Activated CD4-positive, alpha-beta memory T cell treated with anti-CD3 and anti-CD28 coated beads for 36 hours (primary cell): Measurements from ENCODE around the gene ZHX3. TPM values are rescaled to one million over a fixed set of nuclear protein-coding genes. Genes with fewer than 3 reads are reported as not detected.

Experiments used
- CTCF ChIA-PET: fragments of 350-600 bp; sonication (Branson Sonifier 250); formaldehyde crosslinking; loops from one replicate; lab custom pipeline; 2021; ENCODE audit warnings: antibody characterized with exemption, inconsistent platforms; lab: Charles Lee
- POLR2A ChIA-PET: fragments of 350-600 bp; sonication (Branson Sonifier 250); formaldehyde crosslinking; loops from one replicate; lab custom pipeline; 2021; ENCODE audit warnings: antibody characterized with exemption; lab: Charles Lee
- DNase-seq: peaks from one replicate; pipeline ENCODE4 v3.0.0-alpha.2; 2020
- H3K27ac Mint-ChIP-seq: one replicate; pipeline ENCODE4 v1.8.0; 2021; ENCODE audit warnings: mixed read lengths
- H3K27me3 Mint-ChIP-seq: one replicate; pipeline ENCODE4 v1.8.0; 2021; ENCODE audit warnings: mixed read lengths
- H3K36me3 Mint-ChIP-seq: one replicate; pipeline ENCODE4 v1.8.0; 2021; ENCODE audit warnings: mixed read lengths
- H3K4me1 Mint-ChIP-seq: one replicate; pipeline ENCODE4 v1.8.0; 2021; ENCODE audit warnings: low read depth, mixed read lengths
- H3K4me3 Mint-ChIP-seq: one replicate; pipeline ENCODE4 v1.8.0; 2021; ENCODE audit warnings: mild to moderate bottlenecking, mixed read lengths
- H3K9me3 Mint-ChIP-seq: one replicate; pipeline ENCODE4 v1.8.0; 2021; ENCODE audit warnings: mixed read lengths
- intact Hi-C: fragments of 100-400 bp; cut with micrococcal nuclease; formaldehyde crosslinking; loops from one replicate; pipeline ENCODE4 v1.15.1; 2023
- total RNA-seq, 2 experiments: library from RNA; stranded (reverse); gene quantifications; one replicate each; pipeline ENCODE4 v1.2.3, GENCODE V29; 2021

ZHX3 gene
- total RNA-seq = 10 to 100 TPM in 1 of 2 experiments, 1 to 10 TPM in 1; 9.4 to 11.3 TPM

DNA sequence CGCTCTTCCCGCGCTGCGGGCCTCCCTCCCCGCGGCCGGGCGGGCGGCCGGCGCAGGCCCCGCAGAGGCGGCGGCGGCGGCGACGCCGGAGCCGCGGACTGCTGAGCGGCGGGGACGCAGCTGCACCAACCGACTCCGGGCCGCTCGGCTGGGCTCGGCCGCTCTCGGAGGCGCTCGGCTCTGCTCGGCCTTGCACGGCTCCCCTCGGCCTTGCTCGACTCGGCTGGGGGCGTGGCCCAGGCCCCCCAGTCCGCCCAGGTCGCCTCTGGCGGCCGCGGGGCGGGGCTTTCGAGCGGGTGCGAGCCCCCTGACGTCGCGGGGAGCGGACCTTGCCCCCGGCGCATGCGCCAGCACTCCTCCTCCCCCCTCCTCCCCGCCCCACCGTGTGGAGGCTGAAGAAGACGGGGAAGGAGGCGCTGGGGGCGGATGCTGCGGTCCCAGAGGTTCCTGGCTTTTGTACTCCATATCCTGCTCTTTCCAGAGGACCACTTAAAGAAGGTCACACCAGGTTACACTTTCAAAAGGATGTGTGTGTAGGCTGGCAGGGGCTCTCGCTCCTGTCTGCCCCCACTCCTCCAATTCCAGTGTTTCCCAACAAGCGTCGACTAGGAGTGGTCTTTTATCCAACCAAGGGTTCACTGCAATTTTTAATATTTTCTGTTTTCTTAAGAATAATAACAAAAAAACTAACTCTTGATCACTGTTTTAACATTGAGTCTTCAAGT, at the start of gene ZHX3:
Gene ZHX3 (minus strand): TSS at position 186 of the 725 bp plus-strand sequence. CDS start 112,815 bp downstream, outside the sequence.
- peak within 1 kb of the TSS; percentile 14 for H3K27ac Mint-ChIP-seq
- CTCF ChIA-PET = interaction anchor here (1.1 to 1.2 kb wide), 2 partner anchors 22 to 184 kb away, joined by 3 to 5 read pairs; no protein-coding TSS in a partner anchor
- POLR2A ChIA-PET = interaction anchor here (1.3 kb wide), 1 partner anchor 12 kb away, joined by 3 read pairs; no protein-coding TSS in a partner anchor
- H3K27me3 Mint-ChIP-seq = no peaks in the 10 kb centered on the region
- DNase-seq = peak; percentile 97
- H3K4me3 Mint-ChIP-seq = peak within 1 kb of the TSS; percentile 67
- H3K36me3 Mint-ChIP-seq = no peaks in the 10 kb centered on the region
- peaks cover 20% of the 10 kb centered on the region for H3K4me1 Mint-ChIP-seq
- H3K9me3 Mint-ChIP-seq = no peaks in the 10 kb centered on the region
- intact Hi-C loops = loop anchor here (1.0 to 5.0 kb wide), 6 partner anchors 12 to 289 kb away; partner anchors contain the start of genes LPIN3, PLCG1 and TOP1

DNA sequence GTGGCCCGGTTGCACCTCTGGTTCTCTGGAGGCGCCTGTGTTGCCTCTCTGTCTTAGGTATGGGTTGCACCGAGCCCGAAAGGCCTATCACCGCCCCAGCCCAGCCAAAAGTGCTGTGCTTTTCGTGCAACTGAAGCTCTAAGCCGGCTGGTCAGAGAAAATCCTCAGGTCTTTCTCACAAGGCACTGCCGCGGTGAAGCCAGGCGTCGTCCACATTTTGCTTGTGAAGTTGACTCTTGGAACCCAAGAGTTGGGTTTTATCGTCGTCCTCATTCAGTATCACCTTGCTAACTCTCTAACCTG, 49.8 kb upstream of the ZHX3 start:
- intact Hi-C loops = no loop called here
- no peak overlapping the region for H3K27ac Mint-ChIP-seq
- no peak for DNase-seq
- peaks cover 39% of the 10 kb centered on the region for H3K27me3 Mint-ChIP-seq
- CTCF ChIA-PET = no interaction called here
- POLR2A ChIA-PET = no interaction called here
- peak overlapping the region; percentile 4 for H3K4me3 Mint-ChIP-seq
- H3K36me3 Mint-ChIP-seq = peaks cover 3% of the 10 kb centered on the region
- no peaks in the 10 kb centered on the region for H3K4me1 Mint-ChIP-seq
- peaks cover 8% of the 10 kb centered on the region for H3K9me3 Mint-ChIP-seq

DNA sequence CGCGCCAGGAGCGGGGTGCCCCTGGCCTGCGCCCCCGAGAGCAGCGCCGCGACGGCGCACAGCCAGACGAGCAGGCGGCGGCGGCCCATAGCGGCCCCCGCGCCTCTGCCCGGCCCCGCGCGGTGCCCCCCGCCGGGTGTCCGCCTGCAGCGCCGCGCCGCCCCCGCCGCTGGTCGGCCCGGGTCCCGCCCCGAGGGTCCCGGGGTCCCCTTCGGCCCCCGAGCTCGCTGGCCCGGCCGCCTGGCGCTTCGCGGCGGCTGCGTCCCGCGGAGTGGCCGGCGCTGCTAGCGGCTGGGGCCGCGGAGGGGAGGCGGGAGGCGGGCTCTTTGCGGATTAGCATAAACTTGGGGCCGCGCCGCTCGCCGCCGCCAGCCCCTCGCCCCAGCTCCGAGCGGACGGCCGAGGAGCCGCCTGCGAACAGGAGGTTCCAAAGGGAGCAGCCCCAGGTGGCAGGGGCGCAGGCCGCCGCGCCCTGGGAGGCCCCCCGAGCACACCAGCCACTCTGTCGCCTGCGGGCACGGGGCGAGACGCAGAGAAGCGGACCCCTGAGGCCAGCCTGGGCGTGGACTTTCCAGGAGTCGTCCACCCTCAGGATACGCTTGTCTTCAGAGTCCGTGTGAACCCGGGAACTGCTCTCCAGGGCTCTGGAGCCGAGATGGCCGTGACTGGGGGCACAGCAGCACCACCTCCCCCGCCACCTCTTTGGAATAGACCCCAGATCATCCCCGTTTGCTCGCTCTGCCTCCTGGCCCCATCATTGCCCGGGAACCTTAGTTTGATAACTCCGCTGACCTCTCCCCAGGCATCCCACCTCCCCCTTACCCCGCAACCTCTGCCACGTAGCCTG, 49.2 kb upstream of the ZHX3 start, which contains the start of gene EMILIN3:
Gene EMILIN3 (minus strand): TSS at position 273 of the 847 bp plus-strand sequence. CDS start 184 bp downstream, at position 89.
- Mint-ChIP-seq H3K4me1 (no peaks in the 10 kb centered on the region), H3K9me3 (peaks cover 8% of the 10 kb centered on the region), H3K27ac (no peak within 1 kb of the TSS), H3K27me3 (peaks cover 39% of the 10 kb centered on the region), H3K36me3 (peaks cover 3% of the 10 kb centered on the region), H3K4me3 (peak within 1 kb of the TSS; percentile 4)
- ChIA-PET CTCF (no interaction called here), POLR2A (no interaction called here)
- intact Hi-C loops = no loop called here
- DNase-seq = no peak

DNA sequence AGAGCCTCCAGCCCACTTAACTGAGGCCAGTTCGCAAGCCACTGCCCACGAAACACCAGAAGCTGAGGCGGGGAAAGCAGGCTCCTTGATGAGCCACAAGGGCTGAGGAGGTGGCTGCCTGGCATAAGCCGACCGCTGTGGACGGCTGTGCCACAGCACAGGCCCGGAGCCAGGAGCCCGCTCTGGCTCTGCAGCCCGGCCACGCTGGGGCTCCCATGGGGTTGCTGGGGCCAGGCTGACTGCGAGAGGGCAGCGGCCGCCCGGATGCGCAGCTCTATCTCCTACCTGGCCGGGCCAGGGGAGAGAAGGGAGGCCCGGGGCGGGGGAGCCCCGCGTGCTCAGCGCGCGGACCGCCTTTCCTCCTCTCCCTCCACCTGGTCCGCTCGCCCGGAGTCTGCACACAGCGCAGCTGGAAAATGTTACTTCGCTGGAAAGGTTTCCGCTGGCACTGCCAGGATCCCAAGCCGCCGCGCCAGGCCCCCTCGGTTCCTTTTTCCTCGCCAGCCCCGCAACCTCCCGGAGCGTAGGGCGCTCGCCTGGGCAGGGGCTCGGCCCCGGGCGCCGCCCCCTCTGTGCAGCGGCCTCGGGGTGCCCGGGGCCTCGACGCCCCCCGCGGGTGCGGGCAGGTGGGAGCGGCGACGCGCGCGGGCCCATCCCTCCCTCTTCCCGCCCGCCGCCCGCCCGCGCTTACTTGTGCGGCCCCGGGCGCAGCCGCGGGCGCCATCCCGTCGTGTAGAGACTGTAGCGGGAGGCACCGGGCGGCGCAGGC, 48.4 kb upstream of the ZHX3 start:
- POLR2A ChIA-PET = no interaction called here
- H3K36me3 Mint-ChIP-seq = no peaks in the 10 kb centered on the region

GRCh38 chr20:41364967-41365765, 47.6 kb upstream of the ZHX3 start:
- no peak overlapping the region for H3K27ac Mint-ChIP-seq
- DNase-seq = no peak
- ChIA-PET CTCF (no interaction called here), POLR2A (no interaction called here)
- no peaks in the 10 kb centered on the region for H3K4me1 Mint-ChIP-seq
- H3K36me3 Mint-ChIP-seq = no peaks in the 10 kb centered on the region
- peaks cover 34% of the 10 kb centered on the region for H3K27me3 Mint-ChIP-seq
- H3K9me3 Mint-ChIP-seq = no peaks in the 10 kb centered on the region
- intact Hi-C loops = no loop called here
- H3K4me3 Mint-ChIP-seq = no peak overlapping the region

More for the DNA sequence above, 48.4 kb upstream of the ZHX3 start:
- no peak overlapping the region for H3K27ac Mint-ChIP-seq
- CTCF ChIA-PET = no interaction called here
- no peak for DNase-seq
- H3K27me3 Mint-ChIP-seq = peaks cover 34% of the 10 kb centered on the region
- H3K4me1 Mint-ChIP-seq = no peaks in the 10 kb centered on the region
- intact Hi-C loops = no loop called here
- peaks cover 2% of the 10 kb centered on the region for H3K9me3 Mint-ChIP-seq
- H3K4me3 Mint-ChIP-seq = no peak overlapping the region

DNA sequence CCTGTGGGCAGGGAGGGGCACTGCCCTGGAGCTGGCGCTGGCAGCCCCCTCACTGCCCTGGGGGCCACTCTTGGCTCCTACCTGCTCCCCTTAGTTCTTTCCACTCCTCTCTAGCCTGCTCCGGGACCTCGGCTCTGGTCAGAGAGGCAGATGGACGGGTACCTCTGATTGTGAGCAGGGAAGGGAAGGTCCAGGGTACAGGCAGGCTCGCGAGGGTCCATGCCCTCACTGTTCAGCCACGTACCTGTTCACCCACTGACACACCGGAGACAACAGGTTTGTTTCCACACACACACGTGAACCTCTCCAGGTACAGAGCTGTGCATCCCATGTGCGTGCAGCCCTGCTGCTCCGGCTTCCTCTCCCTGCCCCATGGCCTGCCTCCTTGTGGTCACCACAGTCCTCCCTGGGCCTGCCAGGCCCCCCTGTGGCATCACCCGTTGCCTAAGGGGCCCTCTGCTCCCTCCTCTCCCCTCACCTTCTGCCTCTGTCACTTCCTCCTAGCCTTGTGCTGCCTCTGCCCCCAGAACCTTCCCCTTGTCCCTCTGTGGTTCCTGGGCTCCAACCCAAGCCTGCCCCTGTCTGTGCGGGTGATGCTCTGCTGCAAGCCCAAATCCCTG, 46.8 kb upstream of the ZHX3 start:
- H3K4me3 Mint-ChIP-seq = no peak overlapping the region
- H3K9me3 Mint-ChIP-seq = no peaks in the 10 kb centered on the region
- POLR2A ChIA-PET = no interaction called here
- no peaks in the 10 kb centered on the region for H3K36me3 Mint-ChIP-seq
- CTCF ChIA-PET = no interaction called here
- no peaks in the 10 kb centered on the region for H3K4me1 Mint-ChIP-seq
- intact Hi-C loops = no loop called here
- no peak overlapping the region for H3K27ac Mint-ChIP-seq
- peaks cover 28% of the 10 kb centered on the region for H3K27me3 Mint-ChIP-seq
- no peak for DNase-seq

DNA sequence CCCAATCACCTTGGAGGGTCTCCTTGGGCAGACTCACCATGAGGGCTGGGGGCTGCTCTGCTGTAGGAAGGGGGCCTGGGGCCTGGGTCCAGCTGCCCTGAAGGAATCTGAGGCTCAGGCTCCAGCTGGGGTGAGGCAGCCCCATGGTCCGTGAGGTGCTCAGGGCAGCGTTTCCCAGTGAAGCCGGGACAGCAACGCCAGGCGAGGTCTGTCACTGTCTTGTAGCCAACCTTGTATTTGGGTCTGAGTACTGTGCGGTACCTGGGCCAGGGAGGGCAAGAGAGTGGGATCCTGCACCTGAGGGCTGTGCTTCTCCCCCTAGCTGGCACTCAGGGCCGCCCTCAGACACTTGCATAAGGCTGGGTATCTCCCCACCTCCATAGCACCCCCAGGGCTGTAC, 46.1 kb upstream of the ZHX3 start:
- ChIA-PET CTCF (no interaction called here), POLR2A (no interaction called here)
- DNase-seq = no peak
- Mint-ChIP-seq H3K27ac (no peak overlapping the region), H3K36me3 (no peaks in the 10 kb centered on the region), H3K27me3 (peaks cover 24% of the 10 kb centered on the region), H3K4me1 (no peaks in the 10 kb centered on the region), H3K4me3 (no peak overlapping the region), H3K9me3 (no peaks in the 10 kb centered on the region)
- intact Hi-C loops = no loop called here

DNA sequence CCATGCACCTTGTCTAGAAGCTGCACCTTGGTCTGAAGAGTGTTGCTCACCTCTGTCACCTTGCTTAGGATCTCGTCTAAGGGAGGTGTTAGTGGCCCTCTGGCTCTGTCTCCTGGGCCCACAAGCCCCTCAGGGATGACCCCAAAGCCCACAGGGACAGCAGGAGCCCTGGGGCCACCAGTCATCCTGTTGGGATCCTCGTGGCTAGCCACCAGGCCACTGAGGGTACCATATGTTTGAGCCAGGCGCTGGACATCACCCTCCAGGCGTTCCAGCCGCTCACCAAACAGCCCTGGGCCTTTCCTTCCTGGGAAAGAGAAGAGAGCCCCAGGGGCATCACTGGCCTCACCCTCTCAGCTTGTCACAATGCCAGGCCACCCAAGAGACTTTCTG, 45.2 kb upstream of the ZHX3 start:
- CTCF ChIA-PET = no interaction called here

DNA sequence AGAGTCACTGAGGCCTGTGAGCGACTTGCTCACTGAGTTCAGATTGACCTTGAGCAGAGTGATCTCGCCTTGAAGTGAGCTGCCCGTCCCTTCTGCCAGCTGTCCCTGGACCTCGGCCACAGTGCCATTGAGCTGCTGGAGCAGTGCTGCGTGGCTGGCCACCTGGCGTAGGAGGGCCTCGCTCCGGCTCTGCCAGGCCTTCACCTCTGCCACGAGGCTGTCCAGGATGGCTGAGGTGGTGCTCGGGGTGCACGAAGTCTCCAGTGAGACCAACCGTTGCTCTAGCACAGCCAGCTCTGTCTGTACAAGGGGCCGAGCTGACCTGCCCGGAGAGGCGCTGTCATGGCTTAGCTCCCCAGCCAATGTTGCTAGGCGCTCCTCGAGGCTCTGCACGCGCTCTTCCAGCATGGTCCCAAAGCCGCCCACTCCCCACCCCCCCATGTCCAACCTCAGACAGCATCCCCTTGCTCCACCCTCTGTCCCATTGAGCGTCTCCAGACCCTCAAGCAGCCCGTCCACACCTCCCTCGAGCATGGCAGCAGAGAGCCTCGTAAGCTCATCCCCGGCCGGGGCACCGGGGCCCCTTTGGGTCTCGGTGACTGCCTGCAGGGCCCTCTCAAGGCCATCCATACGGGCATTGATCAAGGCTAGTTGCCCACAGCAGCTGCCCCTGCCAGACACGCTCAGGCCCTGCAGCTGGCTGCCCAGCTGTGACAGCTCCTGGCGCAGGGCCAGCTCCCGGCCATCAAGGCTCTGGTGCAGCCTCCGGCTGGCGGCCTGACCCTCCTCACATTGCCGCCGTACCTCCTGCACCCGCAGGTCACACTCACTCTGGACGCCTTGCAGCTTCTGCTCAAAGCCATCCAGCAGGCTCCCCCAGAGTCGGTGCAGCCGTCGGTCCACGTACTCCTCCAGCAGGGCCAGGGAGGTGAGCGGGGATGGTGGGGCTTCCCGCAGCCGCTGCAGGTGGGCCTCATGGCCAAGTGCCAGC, 44.5 kb upstream of the ZHX3 start:
- no peaks in the 10 kb centered on the region for H3K9me3 Mint-ChIP-seq
- peaks cover 11% of the 10 kb centered on the region for H3K27me3 Mint-ChIP-seq
- ChIA-PET CTCF (no interaction called here), POLR2A (interaction anchor here (0.5 kb wide), 1 partner anchor 897 kb away, joined by 3 read pairs; no protein-coding TSS in a partner anchor)
- H3K36me3 Mint-ChIP-seq = no peaks in the 10 kb centered on the region
- no peak for DNase-seq
- H3K4me3 Mint-ChIP-seq = no peak overlapping the region
- no peak overlapping the region for H3K27ac Mint-ChIP-seq
- intact Hi-C loops = no loop called here
- H3K4me1 Mint-ChIP-seq = no peaks in the 10 kb centered on the region

More for the DNA sequence above, 45.2 kb upstream of the ZHX3 start:
- H3K36me3 Mint-ChIP-seq = no peaks in the 10 kb centered on the region
- no peaks in the 10 kb centered on the region for H3K4me1 Mint-ChIP-seq
- H3K27ac Mint-ChIP-seq = no peak overlapping the region
- peaks cover 18% of the 10 kb centered on the region for H3K27me3 Mint-ChIP-seq
- H3K9me3 Mint-ChIP-seq = no peaks in the 10 kb centered on the region
- no peak for DNase-seq
- intact Hi-C loops = no loop called here
- no peak overlapping the region for H3K4me3 Mint-ChIP-seq
- POLR2A ChIA-PET = no interaction called here
